Chondrocyte (in vitro differentiated cells): ENCODE results near the gene ANKRD40CL. TPM values are rescaled to one million over a fixed set of nuclear protein-coding genes. Genes with fewer than 3 reads are reported as not detected.

Experiments used
- DNase-seq: peaks from one replicate; pipeline ENCODE4 v3.0.0; 2021; ENCODE audit warnings: mixed read lengths, low spot score
- H3K27ac Mint-ChIP-seq: one replicate; pipeline ENCODE4 v1.8.0; 2021; ENCODE audit warnings: mild to moderate bottlenecking, moderate library complexity, mixed read lengths; ENCODE audit not compliant: unreplicated experiment
- H3K27me3 Mint-ChIP-seq: 2 replicates; pipeline ENCODE4 v1.8.0; 2021; ENCODE audit warnings: low read depth, mixed read lengths
- H3K36me3 Mint-ChIP-seq: 2 replicates; pipeline ENCODE4 v1.8.0; 2021; ENCODE audit warnings: low read depth, mixed read lengths
- H3K4me1 Mint-ChIP-seq: 2 replicates; pipeline ENCODE4 v1.8.0; 2021; ENCODE audit warnings: low read depth, mild to moderate bottlenecking, mixed read lengths
- H3K4me3 Mint-ChIP-seq: one replicate; pipeline ENCODE4 v1.8.0; 2021; ENCODE audit warnings: mild to moderate bottlenecking, moderate library complexity, mixed read lengths; ENCODE audit not compliant: unreplicated experiment
- H3K9me3 Mint-ChIP-seq: 2 replicates; pipeline ENCODE4 v1.8.0; 2021; ENCODE audit warnings: low read depth, mixed read lengths
- total RNA-seq: library from RNA; stranded (reverse); gene quantifications from 3 replicates; pipeline ENCODE4 v1.2.1, GENCODE V29; 2021
- TF ChIP-seq, protein P1 (sequence below): fragments of 200-600 bp; sonication (generic); IDR thresholded peaks from 2 replicates; pipeline ENCODE4 v1.5.0; 2021; ENCODE audit warnings: antibody characterized with exemption, mild to moderate bottlenecking, moderate library complexity

The ANKRD40CL gene
- total RNA-seq, 1 donor from 2014 or later, result not detected

DNA sequence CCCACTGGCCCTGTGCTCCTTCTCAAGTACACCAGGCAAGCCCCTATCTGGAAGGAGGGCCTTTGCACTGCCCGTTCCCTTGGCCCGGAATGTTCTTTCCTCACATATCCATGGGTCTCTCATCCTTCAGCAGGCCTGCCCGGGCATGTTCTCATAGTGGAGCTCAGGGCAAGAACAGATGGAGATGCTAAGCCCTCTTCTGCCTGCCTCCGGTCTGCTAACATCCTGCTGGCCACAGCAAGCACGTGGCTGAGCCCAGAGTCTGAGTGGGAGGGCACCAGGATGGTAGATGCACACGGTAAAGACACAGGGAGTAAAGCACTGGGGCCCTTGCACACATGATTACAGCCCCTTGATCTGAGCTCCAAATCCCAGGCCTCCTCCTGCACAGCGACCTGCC lies 19.8 kb upstream of the ANKRD40CL start:
- no peaks in the 10 kb centered on the region for H3K36me3 Mint-ChIP-seq
- no peaks in the 10 kb centered on the region for H3K9me3 Mint-ChIP-seq
- H3K4me3 Mint-ChIP-seq, result no peak overlapping the region
- no peak for DNase-seq
- no peaks in the 10 kb centered on the region for H3K27me3 Mint-ChIP-seq
- peaks cover 3% of the 10 kb centered on the region for H3K4me1 Mint-ChIP-seq
- TF ChIP-seq, protein P1, sequence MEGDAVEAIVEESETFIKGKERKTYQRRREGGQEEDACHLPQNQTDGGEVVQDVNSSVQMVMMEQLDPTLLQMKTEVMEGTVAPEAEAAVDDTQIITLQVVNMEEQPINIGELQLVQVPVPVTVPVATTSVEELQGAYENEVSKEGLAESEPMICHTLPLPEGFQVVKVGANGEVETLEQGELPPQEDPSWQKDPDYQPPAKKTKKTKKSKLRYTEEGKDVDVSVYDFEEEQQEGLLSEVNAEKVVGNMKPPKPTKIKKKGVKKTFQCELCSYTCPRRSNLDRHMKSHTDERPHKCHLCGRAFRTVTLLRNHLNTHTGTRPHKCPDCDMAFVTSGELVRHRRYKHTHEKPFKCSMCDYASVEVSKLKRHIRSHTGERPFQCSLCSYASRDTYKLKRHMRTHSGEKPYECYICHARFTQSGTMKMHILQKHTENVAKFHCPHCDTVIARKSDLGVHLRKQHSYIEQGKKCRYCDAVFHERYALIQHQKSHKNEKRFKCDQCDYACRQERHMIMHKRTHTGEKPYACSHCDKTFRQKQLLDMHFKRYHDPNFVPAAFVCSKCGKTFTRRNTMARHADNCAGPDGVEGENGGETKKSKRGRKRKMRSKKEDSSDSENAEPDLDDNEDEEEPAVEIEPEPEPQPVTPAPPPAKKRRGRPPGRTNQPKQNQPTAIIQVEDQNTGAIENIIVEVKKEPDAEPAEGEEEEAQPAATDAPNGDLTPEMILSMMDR, result no peak
- H3K27ac Mint-ChIP-seq, result no peak overlapping the region

DNA sequence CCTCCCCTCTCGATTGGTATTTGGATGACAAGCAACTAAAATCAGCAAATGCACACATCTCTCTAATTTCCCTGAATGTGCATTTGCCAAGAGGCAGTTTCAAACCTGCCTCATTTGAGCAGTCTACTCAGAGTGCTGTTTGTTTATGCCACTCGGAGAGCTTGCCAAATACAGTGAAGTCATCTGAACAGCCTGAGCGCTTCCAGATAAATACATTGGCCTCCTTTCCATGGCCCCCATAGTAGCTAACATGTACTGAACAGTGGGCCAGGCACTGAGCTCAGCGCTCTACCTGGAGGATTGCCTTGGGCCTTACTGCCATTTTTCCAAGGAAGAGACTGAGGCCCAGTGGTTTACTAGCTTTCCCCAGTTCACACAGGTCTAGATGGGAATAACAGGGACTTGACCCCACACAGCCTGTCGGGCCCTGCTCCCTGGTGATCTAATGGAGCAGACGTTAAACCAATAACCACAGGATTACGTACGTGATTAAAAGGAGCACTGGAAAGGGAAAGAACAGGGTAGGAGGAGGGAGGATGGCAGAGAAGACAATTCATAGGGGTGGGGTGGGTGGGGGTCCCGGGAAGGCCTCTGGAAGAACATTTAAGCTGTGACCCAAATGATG lies 18.7 kb upstream of the ANKRD40CL start:
- no peak overlapping the region for H3K27ac Mint-ChIP-seq
- no peaks in the 10 kb centered on the region for H3K27me3 Mint-ChIP-seq
- TF ChIP-seq, protein P1, result no peak
- DNase-seq, result no peak
- no peak overlapping the region for H3K4me3 Mint-ChIP-seq
- H3K9me3 Mint-ChIP-seq, result no peaks in the 10 kb centered on the region
- peaks cover 3% of the 10 kb centered on the region for H3K4me1 Mint-ChIP-seq
- H3K36me3 Mint-ChIP-seq, result no peaks in the 10 kb centered on the region

DNA sequence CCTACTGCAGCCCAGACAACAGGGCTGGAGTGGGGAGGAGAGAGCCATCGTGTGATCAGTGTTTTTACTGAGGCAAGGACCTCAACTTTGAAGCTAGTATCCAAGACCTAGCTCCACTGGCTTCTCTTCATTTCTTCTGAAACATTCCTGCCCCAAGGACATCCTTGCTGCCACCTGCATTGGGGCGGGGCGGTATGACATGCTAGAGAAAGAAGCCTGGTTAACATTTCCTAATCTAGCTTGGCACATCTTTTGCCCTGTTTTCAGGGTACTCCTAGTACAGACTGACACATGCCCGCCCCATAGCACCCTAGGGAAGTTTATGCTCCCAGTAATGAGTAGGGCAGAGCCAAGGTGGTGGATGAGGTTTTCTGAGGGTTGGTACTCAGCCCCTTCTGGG lies 17.8 kb upstream of the ANKRD40CL start:
- DNase-seq, result no peak
- H3K4me1 Mint-ChIP-seq, result peaks cover 2% of the 10 kb centered on the region
- TF ChIP-seq, protein P1, result no peak
- H3K27me3 Mint-ChIP-seq, result no peaks in the 10 kb centered on the region
- no peak overlapping the region for H3K4me3 Mint-ChIP-seq
- H3K36me3 Mint-ChIP-seq, result no peaks in the 10 kb centered on the region
- no peak overlapping the region for H3K27ac Mint-ChIP-seq
- no peaks in the 10 kb centered on the region for H3K9me3 Mint-ChIP-seq

DNA sequence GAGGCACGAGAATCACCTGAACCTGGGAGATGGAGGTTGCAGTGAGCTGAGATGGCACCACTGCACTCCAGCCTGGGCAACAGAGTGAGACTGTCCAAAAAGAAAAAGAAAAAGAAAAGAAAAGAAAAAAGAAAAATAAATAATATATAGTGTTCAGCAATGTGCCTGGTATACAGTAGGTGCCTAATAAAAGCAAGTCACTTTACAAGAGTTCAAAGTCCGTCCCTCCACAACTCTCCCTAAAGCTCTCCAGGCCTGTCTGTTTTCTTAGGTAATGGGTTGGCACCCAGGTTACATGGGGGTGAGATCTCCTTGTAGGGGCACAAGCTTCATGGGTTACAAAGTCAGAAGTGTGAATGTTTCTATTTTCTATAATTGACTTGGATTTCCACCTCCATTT lies 16.6 kb upstream of the ANKRD40CL start:
- Mint-ChIP-seq H3K36me3 (no peaks in the 10 kb centered on the region), H3K9me3 (no peaks in the 10 kb centered on the region), H3K4me3 (no peak overlapping the region), H3K27me3 (no peaks in the 10 kb centered on the region), H3K4me1 (no peaks in the 10 kb centered on the region), H3K27ac (no peak overlapping the region)
- DNase-seq, result no peak
- TF ChIP-seq, protein P1, result no peak

DNA sequence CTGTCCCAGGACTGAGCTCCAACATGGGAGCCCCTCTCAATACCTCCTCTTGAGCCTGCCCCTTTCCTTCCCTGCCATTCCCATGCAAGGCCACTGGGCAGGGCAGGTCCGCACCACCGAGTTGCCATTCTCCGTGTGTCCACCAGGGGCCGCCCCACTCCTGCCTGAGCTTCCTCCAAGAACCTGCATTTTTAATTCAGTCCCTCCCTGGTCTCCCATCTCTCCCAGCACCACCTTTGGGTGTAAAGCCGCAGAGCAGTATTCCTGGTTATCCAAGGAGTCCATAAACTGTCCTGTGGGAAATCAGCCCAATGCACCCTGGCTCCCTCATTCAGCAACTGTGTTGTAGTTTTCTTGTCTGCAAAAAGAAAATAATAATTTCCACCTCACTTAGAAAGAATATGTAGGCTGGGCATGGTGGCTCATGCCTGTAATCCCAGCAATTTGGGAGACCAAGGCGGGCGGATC lies 15.9 kb upstream of the ANKRD40CL start:
- Mint-ChIP-seq H3K27ac (no peak overlapping the region), H3K4me1 (no peaks in the 10 kb centered on the region), H3K27me3 (no peaks in the 10 kb centered on the region), H3K36me3 (no peaks in the 10 kb centered on the region), H3K9me3 (no peaks in the 10 kb centered on the region), H3K4me3 (no peak overlapping the region)
- TF ChIP-seq, protein P1, result peak; percentile 95
- peak; percentile 94 for DNase-seq
